ENCODE data around the gene TNXB.
"Not testable (repeated sequence)": the region's sequence is repeated elsewhere in the genome, so short reads cannot be mapped to it uniquely, and the experiment has no call there.

TNXB gene

DNA sequence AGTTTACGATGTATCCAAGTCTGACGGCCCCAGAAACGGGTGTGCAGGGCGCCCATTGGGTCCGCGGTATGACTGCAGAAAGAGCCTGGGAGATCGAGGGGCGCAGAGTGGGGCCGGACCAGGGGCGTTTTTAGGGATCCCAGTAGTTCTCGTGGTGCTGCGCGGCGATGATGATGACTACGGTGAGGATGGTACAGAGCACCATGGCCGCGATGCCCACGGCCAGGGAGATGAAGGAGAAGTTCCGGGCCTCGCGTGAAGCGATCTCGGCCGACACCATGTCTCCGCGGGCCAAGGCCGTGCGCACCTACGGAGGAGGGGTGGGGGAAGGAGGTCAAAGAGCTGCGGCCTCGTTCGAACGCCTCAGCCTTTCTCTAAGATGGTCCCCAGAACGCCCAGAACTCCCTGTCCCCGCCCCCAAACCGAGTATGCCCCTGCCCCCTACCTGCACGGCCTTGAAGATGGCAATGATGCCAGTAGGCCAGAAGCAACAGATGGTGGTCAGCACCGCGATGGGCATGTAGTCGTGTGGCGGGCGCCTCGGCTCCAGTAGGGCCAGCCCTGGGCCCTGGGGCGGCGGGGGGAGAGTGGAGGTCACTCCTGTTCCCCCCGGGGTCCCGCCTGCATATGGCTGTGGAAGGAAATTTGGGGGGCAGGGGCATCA, 40.1 kb upstream of the TNXB start:
- DNase-seq = no peak
- TF ChIP-seq, protein P1, sequence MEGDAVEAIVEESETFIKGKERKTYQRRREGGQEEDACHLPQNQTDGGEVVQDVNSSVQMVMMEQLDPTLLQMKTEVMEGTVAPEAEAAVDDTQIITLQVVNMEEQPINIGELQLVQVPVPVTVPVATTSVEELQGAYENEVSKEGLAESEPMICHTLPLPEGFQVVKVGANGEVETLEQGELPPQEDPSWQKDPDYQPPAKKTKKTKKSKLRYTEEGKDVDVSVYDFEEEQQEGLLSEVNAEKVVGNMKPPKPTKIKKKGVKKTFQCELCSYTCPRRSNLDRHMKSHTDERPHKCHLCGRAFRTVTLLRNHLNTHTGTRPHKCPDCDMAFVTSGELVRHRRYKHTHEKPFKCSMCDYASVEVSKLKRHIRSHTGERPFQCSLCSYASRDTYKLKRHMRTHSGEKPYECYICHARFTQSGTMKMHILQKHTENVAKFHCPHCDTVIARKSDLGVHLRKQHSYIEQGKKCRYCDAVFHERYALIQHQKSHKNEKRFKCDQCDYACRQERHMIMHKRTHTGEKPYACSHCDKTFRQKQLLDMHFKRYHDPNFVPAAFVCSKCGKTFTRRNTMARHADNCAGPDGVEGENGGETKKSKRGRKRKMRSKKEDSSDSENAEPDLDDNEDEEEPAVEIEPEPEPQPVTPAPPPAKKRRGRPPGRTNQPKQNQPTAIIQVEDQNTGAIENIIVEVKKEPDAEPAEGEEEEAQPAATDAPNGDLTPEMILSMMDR (IDR thresholded peaks at IDR 0.05) = no peak
- peaks cover 4 to 11% (median 11%) of the 10 kb centered on the region in 3 donors for H3K36me3 ChIP-seq
- H3K9me3 ChIP-seq = no peaks in the 10 kb centered on the region
- H3K27ac ChIP-seq = no peak overlapping the region
- intact Hi-C loops (cut with DNase I; ENCODE audit: low total_unique reads) = no loop called here
- peaks cover 0 to 33% (median 28%) of the 10 kb centered on the region in 4 donors for H3K4me1 ChIP-seq
- H3K27me3 ChIP-seq = no peaks in the 10 kb centered on the region
- H3K4me3 ChIP-seq = peak overlapping the region in 1 of 2 donors; percentile 17

DNA sequence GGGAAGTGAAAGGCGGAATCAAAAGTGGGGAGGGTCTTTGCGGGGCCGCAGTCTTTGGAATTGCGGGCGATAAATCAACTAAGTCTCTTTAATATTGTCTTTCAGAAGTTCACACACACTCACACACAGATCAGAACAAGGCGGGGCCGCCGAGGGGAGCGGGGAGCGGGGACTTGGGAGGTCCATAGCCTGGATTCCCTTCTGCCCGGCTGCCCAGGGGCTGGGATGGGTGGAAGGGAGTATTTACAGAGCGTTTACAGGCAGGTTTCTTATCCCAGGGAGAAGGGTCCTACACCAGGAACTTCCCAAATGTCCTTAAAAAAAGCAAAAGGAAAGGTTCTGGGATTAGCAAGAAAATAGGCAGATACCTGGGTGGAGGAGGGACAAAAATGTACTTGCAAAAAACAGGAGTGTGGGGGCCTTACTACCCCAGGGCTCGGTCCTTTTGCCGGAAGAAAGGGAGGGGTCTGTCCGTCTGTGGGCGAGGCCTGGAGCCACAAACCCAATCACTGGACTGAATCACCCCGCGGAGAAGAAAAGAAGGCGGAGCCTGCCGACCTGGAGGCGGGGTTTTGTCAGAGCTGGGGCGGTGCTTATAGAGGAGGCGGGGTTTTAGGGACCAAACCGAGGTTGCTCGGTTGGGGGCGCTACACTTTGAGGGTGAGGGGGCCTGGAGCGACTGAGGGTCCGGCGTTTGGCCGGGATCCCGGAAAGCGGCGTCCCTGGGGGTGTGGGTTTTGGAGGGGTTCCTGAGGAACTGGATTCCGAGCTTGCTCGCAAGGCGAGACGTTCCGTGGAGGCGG, 39.4 kb upstream of the TNXB start:
- Histone ChIP-seq H3K27me3 (no peaks in the 10 kb centered on the region), H3K4me3 (peak overlapping the region in 1 of 2 donors; percentile 17)

DNA sequence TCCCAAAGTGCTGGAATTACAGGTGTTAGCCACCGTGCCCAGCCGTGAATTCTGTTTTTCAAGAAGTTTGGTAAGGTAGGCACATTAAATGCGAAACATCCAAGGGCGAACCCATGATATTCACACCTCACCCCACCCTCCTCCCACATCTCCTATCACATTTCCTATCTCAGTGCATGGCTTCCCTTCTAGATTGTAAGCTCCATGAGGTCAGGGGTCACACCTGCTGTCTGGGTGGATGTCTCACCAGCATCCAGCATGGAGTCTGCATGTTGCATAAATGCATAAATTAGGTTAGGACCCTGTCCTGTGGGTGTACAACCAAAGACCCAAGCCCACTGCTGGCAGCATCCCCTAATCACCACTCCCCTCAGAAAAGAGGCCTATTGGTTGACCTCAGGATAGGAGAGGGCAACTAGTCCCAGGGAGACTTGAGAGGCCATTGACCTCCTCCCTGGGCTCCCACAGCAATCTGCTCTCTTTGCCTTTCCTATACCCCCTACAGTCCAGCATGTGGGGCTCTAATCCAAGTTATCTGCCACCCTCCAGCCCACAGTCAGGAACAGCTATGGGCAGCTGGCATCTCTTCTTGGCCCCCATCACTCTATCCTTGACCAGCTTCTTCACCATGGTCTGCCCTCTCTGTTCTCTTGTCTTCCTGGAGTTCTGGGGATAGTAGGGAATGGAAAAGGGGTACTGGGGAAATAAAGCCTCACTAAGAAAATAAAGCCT, 38.4 kb upstream of the TNXB start:
- Histone ChIP-seq H3K4me1 (peaks cover 0 to 25% (median 22%) of the 10 kb centered on the region in 4 donors), H3K4me3 (no peak overlapping the region), H3K36me3 (peaks cover 4 to 11% (median 11%) of the 10 kb centered on the region in 3 donors), H3K27ac (no peak overlapping the region), H3K27me3 (no peaks in the 10 kb centered on the region), H3K9me3 (no peaks in the 10 kb centered on the region)
- TF ChIP-seq, protein P1 (IDR thresholded peaks at IDR 0.05) = no peak
- intact Hi-C loops (cut with DNase I; ENCODE audit: low total_unique reads) = no loop called here
- no peak for DNase-seq

More for the DNA sequence above, 39.4 kb upstream of the TNXB start:
- intact Hi-C loops (cut with DNase I; ENCODE audit: low total_unique reads) = no loop called here
- Histone ChIP-seq H3K36me3 (peaks cover 4 to 11% (median 11%) of the 10 kb centered on the region in 3 donors), H3K4me1 (peaks cover 0 to 33% (median 28%) of the 10 kb centered on the region in 4 donors), H3K27ac (no peak overlapping the region), H3K9me3 (no peaks in the 10 kb centered on the region)
- DNase-seq = peak in 1 of 2 donors; percentile 58
- TF ChIP-seq, protein P1 (IDR thresholded peaks at IDR 0.05) = no peak

DNA sequence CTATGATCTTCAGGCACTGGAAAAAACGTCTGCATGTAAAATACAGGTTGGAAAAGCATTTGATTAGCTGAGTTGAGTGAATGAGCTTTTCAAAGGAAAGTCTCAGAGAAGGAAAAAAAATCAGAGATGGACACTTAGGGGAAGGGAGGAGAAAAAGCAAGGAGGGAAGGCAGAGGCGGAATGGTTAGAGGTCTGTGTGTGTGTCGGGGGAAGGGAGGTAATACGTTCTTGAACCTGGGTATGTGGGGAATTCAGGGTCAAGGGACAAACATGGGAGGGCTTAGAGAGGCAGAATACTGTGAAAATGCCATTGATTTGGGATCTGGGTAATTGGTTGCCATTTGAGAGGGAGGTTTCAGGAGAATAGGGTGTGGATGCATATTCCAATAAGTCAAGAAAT, 37.5 kb upstream of the TNXB start:
- TF ChIP-seq, protein P1 (IDR thresholded peaks at IDR 0.05) = no peak
- Histone ChIP-seq H3K4me3 (no peak overlapping the region), H3K9me3 (no peaks in the 10 kb centered on the region), H3K4me1 (peaks cover 0 to 18% (median 16%) of the 10 kb centered on the region in 4 donors), H3K36me3 (peaks cover 4 to 11% (median 11%) of the 10 kb centered on the region in 3 donors), H3K27me3 (no peaks in the 10 kb centered on the region), H3K27ac (no peak overlapping the region)
- no peak for DNase-seq
- intact Hi-C loops (cut with DNase I; ENCODE audit: low total_unique reads) = no loop called here

DNA sequence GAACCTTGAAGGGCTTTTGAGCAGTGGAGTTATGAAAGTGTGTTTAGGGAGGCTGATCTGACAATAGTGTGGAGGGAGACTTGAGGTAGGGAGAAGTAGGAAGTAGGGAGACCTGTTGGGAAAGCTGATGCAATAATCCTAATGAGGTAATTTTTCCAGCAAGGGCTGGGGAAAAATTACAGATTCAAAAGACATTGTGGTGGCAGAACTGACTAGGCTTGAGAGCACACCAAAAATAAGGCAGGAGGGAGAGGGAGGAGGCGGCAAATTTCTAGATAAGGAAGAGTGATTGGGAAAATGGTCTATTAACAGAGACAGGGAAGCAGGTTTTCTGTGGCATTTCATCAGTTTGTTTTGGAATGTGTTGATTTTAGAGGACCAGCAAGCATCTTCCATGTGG, 37.1 kb upstream of the TNXB start:
- intact Hi-C loops (cut with DNase I; ENCODE audit: low total_unique reads) = no loop called here
- Histone ChIP-seq H3K4me3 (no peak overlapping the region), H3K27me3 (no peaks in the 10 kb centered on the region), H3K9me3 (no peaks in the 10 kb centered on the region), H3K4me1 (peaks cover 0 to 15% (median 15%) of the 10 kb centered on the region in 4 donors), H3K36me3 (peaks cover 4 to 11% (median 11%) of the 10 kb centered on the region in 3 donors), H3K27ac (no peak overlapping the region)
- DNase-seq = no peak
- TF ChIP-seq, protein P1 (IDR thresholded peaks at IDR 0.05) = no peak

DNA sequence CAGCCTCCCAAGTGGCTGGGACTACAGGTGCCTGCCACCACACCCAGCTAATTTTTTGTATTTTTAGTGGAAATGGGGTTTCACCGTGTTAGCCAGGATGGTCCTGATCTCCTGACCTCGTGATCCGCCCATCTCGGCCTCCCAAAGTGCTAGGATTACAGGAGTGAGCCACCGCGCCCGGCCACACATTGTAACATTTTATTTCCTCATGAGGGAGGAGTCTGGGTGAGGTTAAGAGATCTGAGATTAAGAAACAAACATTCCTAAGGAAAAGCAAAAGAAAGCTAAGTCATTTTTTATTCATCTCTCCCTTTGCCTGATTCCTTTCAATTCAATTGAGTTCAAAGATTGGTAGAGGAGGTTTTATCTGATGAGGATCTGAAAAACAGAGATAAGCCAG, 35.1 kb upstream of the TNXB start:
- H3K27me3 ChIP-seq; H3K36me3 ChIP-seq; DNase-seq; H3K9me3 ChIP-seq; intact Hi-C loops (cut with DNase I; ENCODE audit: low total_unique reads); H3K27ac ChIP-seq; H3K4me3 ChIP-seq; H3K4me1 ChIP-seq: not testable (repeated sequence)

All from tibial artery (tissue), 4 donors.